DMS53 treated with DMSO at 0.1 percent for 48 hours (cell line): ENCODE data around the gene HNRNPCL4.
"Not testable (repeated sequence)": the region's sequence is repeated elsewhere in the genome, so short reads cannot be mapped to it uniquely, and the experiment has no call there.

Experiments used
- DNase-seq: peaks from one replicate; lab custom pipeline; 2025; ENCODE audit not compliant: unreplicated experiment; lab: John Stamatoyannopoulos, UW

Gene HNRNPCL4

GRCh38 chr1:13165531-13165930, at the start of gene HNRNPCL4:
TSS of gene HNRNPCL4 (minus strand) at chr1:13165631. CDS start at chr1:13165467, 164 bp downstream.
- not testable (repeated sequence) for DNase-seq

GRCh38 chr1:13208712-13209111, 43.3 kb upstream of the HNRNPCL4 start:
- not testable (repeated sequence) for DNase-seq

DNA sequence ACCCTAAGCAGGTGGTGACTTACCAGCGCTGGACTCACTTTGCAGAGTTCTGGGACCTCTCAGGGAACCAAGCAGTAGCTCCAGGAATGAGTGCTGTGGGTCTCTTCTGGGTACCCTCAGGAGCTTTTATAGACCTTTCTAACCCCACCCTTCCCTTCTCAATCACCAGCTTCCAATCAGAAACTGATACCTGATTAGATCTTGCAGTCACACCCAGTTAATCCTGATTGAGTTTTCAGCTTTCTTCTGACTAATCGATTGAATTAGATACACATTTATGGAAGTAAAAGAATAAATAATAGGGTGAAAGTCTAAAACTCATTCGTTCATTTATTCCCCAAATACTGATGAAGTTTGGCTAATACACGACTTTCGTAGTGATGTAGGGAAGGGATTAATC, 35.9 kb upstream of the HNRNPCL4 start, which contains the start of gene PRAMEF13:
Gene PRAMEF13, minus strand, starts transcription at position 101 of the 400 bp plus-strand sequence. CDS start 1,820 bp downstream, outside the sequence.
- not testable (repeated sequence) for DNase-seq

DNA sequence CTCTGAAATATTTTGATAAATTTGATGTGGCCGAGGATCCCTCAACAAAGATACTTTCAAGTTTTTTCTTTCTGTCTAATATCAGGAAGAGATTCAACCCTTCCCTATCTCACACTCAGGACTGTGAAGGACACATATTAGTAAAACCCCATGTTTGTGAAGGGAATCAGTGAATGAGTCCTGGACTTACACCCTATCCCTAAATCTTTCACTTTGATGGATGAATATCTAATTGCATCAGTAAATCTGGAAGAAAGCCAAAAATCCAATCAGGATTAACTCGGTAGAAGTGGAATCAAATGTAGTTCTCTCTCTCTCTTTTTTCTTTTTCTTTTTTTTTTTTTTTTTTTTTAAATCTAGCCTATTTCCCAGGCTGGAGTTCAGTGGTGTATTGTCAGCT, 6.1 kb upstream of the HNRNPCL4 start, which contains the start of gene PRAMEF9:
Gene PRAMEF9, plus strand, starts transcription at position 301 of the 400 bp plus-strand sequence. CDS start 3,433 bp downstream, outside the sequence.
- DNase-seq, result not testable (repeated sequence)

- not testable (repeated sequence) for DNase-seq
Observed at GRCh38 chr1:13155909-13156308, 9.5 kb downstream of the HNRNPCL4 start, which contains the start of gene PRAMEF26. TSS of gene PRAMEF26 (minus strand) at chr1:13156009. CDS start at chr1:13153095, 2,914 bp downstream.

DNA sequence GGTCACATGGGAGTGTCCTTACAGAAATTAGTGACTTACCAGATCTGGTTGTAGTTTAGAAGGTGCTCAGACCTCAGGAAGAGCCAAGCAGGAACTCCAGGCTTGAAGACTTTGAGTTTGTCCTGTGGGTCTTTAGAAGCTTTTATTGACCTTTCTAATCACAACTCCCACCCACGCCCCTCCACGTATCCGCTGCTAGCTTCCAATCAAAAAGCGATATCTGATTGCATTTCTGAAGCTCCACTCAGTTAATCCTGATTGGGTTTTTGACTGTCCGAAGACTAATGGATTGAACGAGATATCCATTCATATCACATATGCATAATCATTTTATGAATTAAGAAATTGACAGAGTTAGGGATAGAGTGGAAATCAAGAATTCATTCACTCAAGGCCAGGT, 48.7 kb downstream of the HNRNPCL4 start, which contains the start of gene HNRNPCL2:
Gene HNRNPCL2, minus strand, starts transcription at position 101 of the 400 bp plus-strand sequence. CDS start 454 bp downstream, outside the sequence.
- not testable (repeated sequence) for DNase-seq
